ENCODE measurements around the gene FGFBP3. TPM values are rescaled to one million over a fixed set of nuclear protein-coding genes. Genes with fewer than 3 reads are reported as not detected.

Gene FGFBP3
- total RNA-seq, 4 donors from 2014 or later = 0.75 to 7.8 (median 1.0) TPM

DNA sequence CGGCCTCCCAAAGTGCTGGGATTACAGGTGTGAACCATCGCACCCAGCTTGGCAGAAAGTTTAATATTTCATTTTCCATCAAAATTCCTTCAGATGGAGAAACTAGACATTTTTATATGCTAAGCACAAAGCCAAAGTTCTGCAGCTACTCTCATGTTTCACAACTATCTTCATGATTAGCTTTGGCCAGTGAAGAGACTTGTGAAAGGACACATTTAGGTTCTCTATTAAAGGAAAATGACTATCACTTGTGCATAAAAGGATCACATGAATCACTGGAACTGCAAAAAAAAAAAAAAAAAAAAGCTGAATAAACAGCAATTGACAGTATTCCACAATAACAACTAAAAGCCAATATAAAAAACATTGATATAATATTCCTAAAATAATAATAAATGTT lies 16.2 kb downstream of the FGFBP3 start:
- TF ChIP-seq POLR2A (IDR thresholded peaks at IDR 0.05) = no peak
- no peak for TF ChIP-seq POLR2AphosphoS5 (IDR thresholded peaks at IDR 0.05)
- TF ChIP-seq EP300 (IDR thresholded peaks at IDR 0.05; ENCODE audit: low read depth) = no peak
- TF ChIP-seq, protein P1, sequence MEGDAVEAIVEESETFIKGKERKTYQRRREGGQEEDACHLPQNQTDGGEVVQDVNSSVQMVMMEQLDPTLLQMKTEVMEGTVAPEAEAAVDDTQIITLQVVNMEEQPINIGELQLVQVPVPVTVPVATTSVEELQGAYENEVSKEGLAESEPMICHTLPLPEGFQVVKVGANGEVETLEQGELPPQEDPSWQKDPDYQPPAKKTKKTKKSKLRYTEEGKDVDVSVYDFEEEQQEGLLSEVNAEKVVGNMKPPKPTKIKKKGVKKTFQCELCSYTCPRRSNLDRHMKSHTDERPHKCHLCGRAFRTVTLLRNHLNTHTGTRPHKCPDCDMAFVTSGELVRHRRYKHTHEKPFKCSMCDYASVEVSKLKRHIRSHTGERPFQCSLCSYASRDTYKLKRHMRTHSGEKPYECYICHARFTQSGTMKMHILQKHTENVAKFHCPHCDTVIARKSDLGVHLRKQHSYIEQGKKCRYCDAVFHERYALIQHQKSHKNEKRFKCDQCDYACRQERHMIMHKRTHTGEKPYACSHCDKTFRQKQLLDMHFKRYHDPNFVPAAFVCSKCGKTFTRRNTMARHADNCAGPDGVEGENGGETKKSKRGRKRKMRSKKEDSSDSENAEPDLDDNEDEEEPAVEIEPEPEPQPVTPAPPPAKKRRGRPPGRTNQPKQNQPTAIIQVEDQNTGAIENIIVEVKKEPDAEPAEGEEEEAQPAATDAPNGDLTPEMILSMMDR (IDR thresholded peaks at IDR 0.05) = no peak
- no peak overlapping the region for H3K27ac ChIP-seq
- no peak for DNase-seq
- H3K27me3 ChIP-seq = peaks cover 11% of the 10 kb centered on the region
- H3K9me3 ChIP-seq = no peaks in the 10 kb centered on the region
- intact Hi-C loops (cut with DNase I; ENCODE audit: low total_unique reads) (no loop called here), in situ Hi-C loops (cut with MboI; ENCODE audit: low pct_ligation_motif_present in 1 of 4, low pct_unique_long_range_greater_than_20kb in 1 of 4, low sequenced_read_pairs in 3 of 4) (no loop called here)
- H3K4me1 ChIP-seq = peaks cover 0 to 4% (median under 1%) of the 10 kb centered on the region in 4 donors
- no peaks in the 10 kb centered on the region for H3K36me3 ChIP-seq
- WGBS, 2 donors (ENCODE audit: low coverage in 1 of 2) = 100% methylated on average over 2 of the region's 2 CpGs; no CpG with 5 or more reads in 1 of the 2 donors
- H3K4me3 ChIP-seq = no peak overlapping the region

DNA sequence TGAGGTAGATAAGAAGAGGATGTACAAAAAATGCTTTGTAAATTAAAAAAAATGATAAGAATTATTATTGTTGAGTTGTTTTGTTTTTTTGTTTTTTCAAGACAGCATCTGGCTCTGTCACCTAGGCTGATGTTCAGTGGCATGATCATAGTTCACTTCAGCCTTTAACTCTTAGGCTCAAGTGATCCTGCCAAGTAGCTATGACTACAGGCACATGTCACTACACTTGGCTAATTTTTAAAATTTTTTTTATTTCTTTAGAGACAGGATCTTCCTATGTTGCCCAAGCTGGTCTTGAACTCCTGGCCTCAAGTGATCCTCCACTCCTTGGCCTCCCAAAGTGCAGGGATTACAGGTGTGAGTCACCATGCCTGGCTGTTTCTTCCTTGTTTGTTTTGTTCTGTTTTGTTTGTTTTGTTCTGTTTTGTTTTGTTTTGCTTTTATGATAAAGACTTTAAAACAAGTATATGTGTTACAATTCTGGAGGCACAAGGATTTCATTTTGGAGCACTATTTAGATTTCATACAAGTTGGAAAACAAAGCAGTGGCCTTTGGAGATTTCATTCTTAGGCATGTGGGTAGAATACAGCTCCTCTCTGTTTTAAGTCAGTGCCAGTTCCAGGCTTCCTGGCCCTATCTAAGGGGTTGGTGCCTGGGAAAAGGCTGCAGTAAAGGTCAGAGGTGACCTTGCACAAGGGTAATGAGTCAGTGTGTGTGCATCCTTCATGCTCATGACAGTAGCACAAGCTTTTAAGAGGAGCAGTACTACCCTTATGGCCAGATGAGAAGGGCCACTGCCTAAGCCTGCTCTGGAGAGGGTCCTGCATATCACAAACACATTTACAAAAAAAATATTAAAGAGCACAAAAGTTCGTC lies 17.9 kb downstream of the FGFBP3 start:
- Histone ChIP-seq H3K36me3 (no peaks in the 10 kb centered on the region), H3K27me3 (peaks cover 25% of the 10 kb centered on the region), H3K4me1 (peaks cover 0 to 14% (median 10%) of the 10 kb centered on the region in 4 donors), H3K9me3 (no peaks in the 10 kb centered on the region), H3K4me3 (no peak overlapping the region), H3K27ac (no peak overlapping the region)
- in situ Hi-C loops (cut with MboI; ENCODE audit: low pct_ligation_motif_present in 1 of 4, low pct_unique_long_range_greater_than_20kb in 1 of 4, low sequenced_read_pairs in 3 of 4) (no loop called here), intact Hi-C loops (cut with DNase I; ENCODE audit: low total_unique reads) (no loop called here)
- WGBS, 2 donors (ENCODE audit: low coverage in 1 of 2) = 89% methylated on average over 1 of the region's 1 CpG; no CpG with 5 or more reads in 1 of the 2 donors
- DNase-seq = no peak
- TF ChIP-seq POLR2AphosphoS5 (IDR thresholded peaks at IDR 0.05) (no peak), POLR2A (IDR thresholded peaks at IDR 0.05) (no peak), EP300 (IDR thresholded peaks at IDR 0.05; ENCODE audit: low read depth) (no peak)
- TF ChIP-seq, protein P1 (IDR thresholded peaks at IDR 0.05) = no peak

DNA sequence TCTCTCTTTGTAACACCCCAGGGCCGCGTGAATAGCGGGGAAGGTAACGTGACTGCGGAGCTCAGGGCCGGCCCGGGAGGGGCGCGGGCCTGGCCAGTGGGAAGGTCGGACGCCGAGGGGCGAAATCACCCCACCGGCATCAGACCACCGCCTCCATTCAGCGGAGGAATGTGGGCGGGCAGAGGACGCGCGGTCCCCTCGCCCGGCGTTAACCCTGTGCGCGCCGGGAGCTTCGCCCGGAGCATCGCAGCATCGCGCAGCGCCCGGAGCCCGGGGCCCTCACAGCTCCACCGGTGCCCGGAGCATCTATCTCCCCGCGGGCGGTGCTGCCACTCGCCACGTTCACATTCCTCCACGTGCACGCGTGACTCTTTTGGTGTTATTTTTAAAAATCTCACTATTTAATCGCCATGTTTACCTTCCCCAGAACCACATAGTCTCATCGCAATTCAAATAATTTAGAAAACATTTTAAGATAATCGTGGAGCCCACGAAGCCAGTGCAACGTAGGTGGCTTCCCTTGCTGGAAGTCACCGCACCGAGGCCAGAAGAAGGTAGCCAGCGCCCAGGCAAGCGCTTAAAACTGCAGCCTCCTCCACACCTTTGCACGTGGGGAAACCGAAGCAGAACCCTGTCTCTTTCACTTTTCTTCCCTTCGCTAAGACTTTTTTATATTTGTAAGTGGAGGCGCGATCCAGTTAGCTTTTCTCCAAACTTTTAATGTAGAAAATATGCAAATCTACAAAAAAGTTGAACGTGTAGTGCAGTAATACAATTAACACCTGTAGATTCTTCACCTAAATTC lies 21.8 kb downstream of the FGFBP3 start:
- TF ChIP-seq, protein P1 (IDR thresholded peaks at IDR 0.05) = no peak
- TF ChIP-seq EP300 (IDR thresholded peaks at IDR 0.05; ENCODE audit: low read depth) (no peak), POLR2A (IDR thresholded peaks at IDR 0.05) (no peak), POLR2AphosphoS5 (IDR thresholded peaks at IDR 0.05) (no peak)
- no peak overlapping the region for H3K27ac ChIP-seq
- WGBS, 2 donors (ENCODE audit: low coverage in 1 of 2) = 0 to 2% methylated on average over 8 to 41 of the region's 59 CpGs
- in situ Hi-C loops (cut with MboI; ENCODE audit: low pct_ligation_motif_present in 1 of 4, low pct_unique_long_range_greater_than_20kb in 1 of 4, low sequenced_read_pairs in 3 of 4) (loop anchor here in 1 of 4 donors (10.0 kb wide), 1 partner anchor 123 kb away; no protein-coding TSS in a partner anchor), intact Hi-C loops (cut with DNase I; ENCODE audit: low total_unique reads) (no loop called here)
- H3K9me3 ChIP-seq = no peaks in the 10 kb centered on the region
- H3K4me1 ChIP-seq = peaks cover 0 to 18% (median 10%) of the 10 kb centered on the region in 4 donors
- peaks cover 25% of the 10 kb centered on the region for H3K27me3 ChIP-seq
- H3K36me3 ChIP-seq = no peaks in the 10 kb centered on the region
- H3K4me3 ChIP-seq = peak overlapping the region; percentile 17 to 49 (median 37)
- peak; percentile 15 for DNase-seq

DNA sequence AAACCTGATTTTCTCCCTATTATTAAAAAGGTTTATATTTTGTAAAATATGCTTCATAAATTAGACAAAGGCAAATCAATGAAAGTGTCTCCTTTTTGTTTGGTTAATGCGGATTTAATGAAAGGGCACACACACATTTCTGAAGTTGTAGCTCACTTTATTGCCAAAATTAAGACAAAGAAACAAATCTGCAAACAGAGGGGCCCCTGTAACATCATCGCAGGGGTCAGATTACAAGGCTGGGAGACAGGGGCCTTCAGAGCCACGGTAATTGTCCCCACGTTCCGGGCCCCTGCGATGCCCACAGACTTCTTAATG lies 22.4 kb downstream of the FGFBP3 start:
- no peak for DNase-seq
- Histone ChIP-seq H3K9me3 (no peaks in the 10 kb centered on the region), H3K4me1 (peaks cover 0 to 18% (median 10%) of the 10 kb centered on the region in 4 donors), H3K4me3 (peak overlapping the region in 3 of 4 donors; percentile 17 to 49 (median 43)), H3K27me3 (peaks cover 25% of the 10 kb centered on the region), H3K27ac (no peak overlapping the region), H3K36me3 (no peaks in the 10 kb centered on the region)
- in situ Hi-C loops (cut with MboI; ENCODE audit: low pct_ligation_motif_present in 1 of 4, low pct_unique_long_range_greater_than_20kb in 1 of 4, low sequenced_read_pairs in 3 of 4) (loop anchor here in 1 of 4 donors (10.0 kb wide), 1 partner anchor 122 kb away; no protein-coding TSS in a partner anchor), intact Hi-C loops (cut with DNase I; ENCODE audit: low total_unique reads) (no loop called here)
- 15 to 71% methylated on average over 1 to 6 of the region's 6 CpGs for WGBS, 2 donors (ENCODE audit: low coverage in 1 of 2)
- TF ChIP-seq POLR2AphosphoS5 (IDR thresholded peaks at IDR 0.05) (no peak), POLR2A (IDR thresholded peaks at IDR 0.05) (no peak), EP300 (IDR thresholded peaks at IDR 0.05; ENCODE audit: low read depth) (no peak)
